GM11168 (cell line): ENCODE data around the gene MYLK4.

ENCODE experiments used
- in situ Hi-C: fragments of 300-500 bp; cut with MboI; formaldehyde crosslinking; loops from one replicate; pipeline ENCODE4 v1.12.0; 2022; ENCODE audit warnings: low sequenced_read_pairs; ENCODE audit not compliant: unreplicated experiment

The MYLK4 gene

GRCh38 chr6:2758980-2759379 is 8.3 kb upstream of the MYLK4 start:
- in situ Hi-C loops: no loop called here

DNA sequence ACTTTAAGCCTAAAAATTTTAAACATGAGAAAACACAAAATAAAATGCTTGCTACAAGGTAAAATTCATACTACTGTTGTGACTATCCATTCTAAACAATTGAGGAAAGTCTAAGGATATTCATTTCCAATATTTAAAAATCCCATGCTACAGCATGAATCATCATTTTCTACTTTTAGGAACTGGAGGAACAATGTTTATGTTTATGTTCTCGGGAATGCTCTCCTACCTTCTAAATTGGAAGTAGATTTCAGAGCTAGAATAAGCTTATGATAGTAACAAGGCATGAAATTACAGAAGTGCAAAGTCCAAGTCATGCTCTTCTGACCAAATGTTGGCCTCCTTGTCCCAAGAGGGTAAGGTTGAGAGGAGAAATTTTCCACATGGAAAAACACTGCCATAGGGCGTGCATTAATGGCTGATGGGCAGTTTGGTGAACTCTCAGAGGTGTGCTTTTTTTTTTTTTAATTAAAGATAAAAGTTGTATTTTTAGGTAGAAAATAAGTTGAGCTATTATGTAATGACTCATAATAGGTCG is 6.0 kb upstream of the MYLK4 start:
- in situ Hi-C loops: no loop called here

GRCh38 chr6:2756241-2756640 is 5.5 kb upstream of the MYLK4 start:
- in situ Hi-C loops: no loop called here

GRCh38 chr6:2755456-2755855 is 4.7 kb upstream of the MYLK4 start:
- in situ Hi-C loops: no loop called here

DNA sequence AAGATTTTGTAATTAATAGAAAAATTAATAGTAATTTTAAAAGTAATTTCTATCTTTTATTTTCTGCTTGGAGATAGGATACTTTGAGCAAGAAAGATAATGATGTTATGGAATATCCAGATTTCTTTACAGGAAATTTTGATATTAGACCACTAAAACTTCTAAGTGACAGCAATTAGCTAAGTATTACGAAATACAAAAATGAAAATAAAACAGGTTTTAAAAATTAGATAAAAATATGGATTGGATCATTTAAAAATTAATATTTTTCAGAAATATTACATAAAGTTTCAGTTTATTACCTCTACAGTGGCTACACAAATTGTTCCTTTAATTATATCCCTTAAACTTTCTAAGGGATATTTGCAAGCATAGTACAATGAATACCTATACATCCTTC is 4.2 kb upstream of the MYLK4 start:
- in situ Hi-C loops: no loop called here

- in situ Hi-C loops: no loop called here
Measured at GRCh38 chr6:2754393-2754792, 3.7 kb upstream of the MYLK4 start.

DNA sequence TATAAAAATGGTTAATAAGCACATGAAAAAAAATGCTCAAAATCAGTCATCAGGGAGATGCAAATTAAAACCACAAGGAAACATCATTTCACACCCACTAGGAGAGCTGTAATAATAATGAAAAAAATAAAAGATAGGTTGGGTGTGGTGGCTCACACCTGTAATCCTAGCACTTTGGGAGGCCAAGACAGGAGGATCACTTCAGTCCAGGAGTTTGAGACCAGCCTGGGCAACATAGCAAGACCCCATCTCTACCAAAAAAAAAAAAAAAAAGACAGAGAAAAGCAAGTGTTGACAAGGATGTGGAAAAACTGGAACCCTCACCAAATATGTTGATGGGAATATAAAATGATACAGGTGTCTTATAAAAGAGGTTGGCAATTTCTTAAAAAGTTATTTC is 3.0 kb upstream of the MYLK4 start:
- in situ Hi-C loops: no loop called here

DNA sequence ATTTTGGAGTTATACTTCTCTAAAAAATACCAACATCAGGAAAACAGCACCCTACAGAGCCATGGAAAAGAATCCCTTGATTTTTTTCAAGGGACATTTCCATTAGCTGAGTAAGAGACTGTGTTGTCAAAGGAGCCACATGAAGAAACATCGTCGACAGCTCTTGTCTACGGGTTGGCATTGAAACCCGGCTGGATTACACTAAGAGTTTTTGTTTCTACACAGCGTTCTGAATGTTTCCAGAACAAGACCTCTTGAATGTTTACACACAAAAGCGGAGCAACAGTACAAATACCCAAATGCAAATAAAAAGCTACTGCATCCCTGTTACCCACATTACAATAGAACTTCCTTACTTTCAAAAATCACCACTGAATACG is 2.4 kb upstream of the MYLK4 start:
- in situ Hi-C loops: no loop called here

- in situ Hi-C loops: no loop called here
Measured at GRCh38 chr6:2752477-2753109, 1.9 kb upstream of the MYLK4 start.

DNA sequence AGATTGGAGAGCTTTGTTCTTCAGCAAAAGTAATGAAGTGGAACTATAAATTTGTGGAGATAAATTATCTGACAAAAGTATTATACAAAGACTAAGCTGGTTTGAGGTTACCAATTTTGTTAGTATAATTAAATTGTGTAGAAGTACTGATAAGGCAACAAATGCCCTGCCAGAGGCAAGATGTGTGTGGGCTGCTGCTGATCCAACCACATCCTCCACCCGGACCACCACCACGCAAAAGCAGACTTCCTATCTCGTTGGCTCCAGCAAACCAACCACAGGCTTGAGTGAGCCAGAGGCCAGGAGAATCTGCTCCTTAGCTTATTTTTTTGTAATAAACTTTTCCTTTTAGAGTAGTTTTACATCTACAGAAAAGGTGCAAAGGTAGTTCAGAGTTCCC is 1.1 kb upstream of the MYLK4 start:
- in situ Hi-C loops: no loop called here

GRCh38 chr6:2749969-2750600 is 637 bp downstream of the MYLK4 start:
- in situ Hi-C loops: no loop called here

DNA sequence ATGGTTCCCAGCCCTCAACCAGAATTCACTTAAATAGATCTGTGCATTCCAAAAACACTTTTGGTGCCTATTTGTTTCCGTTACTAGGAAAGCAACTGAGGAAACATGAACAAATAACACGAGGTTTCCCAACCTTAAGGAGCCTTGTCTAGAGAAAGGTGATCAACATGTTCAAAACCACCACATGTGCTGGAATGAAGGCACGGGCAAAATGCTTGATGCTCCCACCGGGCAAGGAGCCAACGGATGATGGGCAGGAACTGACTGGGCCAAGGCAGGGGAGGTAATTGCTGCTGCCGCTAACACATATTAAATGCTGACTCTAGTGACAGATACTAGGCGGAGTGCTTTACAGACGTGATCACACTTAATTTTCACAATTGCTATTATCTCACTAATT is 2.5 kb downstream of the MYLK4 start:
- in situ Hi-C loops: no loop called here

DNA sequence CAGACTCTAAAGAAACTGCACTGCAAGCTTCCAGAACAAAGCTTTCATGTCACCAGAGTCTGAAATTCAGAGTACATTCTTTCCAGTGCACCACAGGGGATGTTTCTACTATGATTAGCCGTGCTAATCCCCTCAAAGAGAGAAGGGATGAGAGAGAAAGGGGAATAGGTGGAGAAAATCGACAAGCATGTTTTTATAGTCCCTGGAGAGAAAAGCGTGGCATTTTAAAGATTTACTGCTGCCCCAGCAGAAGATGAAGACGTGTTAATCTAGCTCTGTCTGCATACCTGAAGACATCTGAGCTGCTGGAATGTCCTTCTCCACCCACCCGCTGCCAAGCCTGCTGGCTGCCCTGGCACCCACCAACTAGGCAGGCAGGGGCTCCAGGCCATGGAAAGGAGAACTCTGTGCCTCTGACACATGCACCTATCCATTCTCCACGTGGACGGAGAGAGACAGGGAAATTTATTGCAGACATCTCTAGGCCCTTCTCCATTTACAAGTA is 4.1 kb downstream of the MYLK4 start:
- in situ Hi-C loops: no loop called here

DNA sequence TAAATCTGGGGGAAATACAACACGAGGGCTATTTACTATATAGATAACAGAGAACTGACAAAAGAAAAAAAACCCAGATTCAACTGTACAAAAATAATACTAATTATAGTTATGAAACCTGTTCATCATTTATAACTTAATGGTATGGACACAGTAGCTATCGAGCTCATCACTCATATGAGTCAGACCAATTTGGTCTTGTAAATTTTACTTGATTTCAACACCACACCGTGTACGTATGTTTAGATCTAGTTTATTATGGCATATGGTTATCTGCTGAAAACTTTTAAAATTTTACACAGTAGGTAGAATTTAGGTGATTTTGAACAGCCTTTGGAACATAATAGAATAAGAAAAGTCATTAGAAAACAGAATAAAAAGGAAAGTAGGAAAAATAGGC is 5.5 kb downstream of the MYLK4 start:
- in situ Hi-C loops: no loop called here

DNA sequence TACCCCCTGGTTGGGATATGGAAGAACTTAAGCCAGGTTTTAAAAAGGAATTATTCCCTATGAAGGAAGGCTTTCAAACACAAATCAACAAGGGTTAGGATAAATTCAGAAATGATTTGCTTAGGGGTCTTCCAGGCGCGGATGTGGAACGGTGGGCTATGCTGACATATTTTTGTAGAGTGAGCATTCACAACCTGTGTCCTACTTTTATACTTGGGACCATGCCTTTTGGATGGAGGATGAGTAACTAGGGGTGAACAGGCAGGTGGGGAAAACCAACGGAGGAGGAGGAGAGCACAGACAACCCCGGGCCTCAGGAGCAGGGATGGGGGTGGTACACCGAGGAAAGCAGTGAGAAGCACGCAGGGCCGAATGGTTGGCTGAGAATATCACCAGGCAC is 5.9 kb downstream of the MYLK4 start:
- in situ Hi-C loops: no loop called here

GRCh38 chr6:2744209-2744771 is 6.4 kb downstream of the MYLK4 start:
- in situ Hi-C loops: no loop called here

DNA sequence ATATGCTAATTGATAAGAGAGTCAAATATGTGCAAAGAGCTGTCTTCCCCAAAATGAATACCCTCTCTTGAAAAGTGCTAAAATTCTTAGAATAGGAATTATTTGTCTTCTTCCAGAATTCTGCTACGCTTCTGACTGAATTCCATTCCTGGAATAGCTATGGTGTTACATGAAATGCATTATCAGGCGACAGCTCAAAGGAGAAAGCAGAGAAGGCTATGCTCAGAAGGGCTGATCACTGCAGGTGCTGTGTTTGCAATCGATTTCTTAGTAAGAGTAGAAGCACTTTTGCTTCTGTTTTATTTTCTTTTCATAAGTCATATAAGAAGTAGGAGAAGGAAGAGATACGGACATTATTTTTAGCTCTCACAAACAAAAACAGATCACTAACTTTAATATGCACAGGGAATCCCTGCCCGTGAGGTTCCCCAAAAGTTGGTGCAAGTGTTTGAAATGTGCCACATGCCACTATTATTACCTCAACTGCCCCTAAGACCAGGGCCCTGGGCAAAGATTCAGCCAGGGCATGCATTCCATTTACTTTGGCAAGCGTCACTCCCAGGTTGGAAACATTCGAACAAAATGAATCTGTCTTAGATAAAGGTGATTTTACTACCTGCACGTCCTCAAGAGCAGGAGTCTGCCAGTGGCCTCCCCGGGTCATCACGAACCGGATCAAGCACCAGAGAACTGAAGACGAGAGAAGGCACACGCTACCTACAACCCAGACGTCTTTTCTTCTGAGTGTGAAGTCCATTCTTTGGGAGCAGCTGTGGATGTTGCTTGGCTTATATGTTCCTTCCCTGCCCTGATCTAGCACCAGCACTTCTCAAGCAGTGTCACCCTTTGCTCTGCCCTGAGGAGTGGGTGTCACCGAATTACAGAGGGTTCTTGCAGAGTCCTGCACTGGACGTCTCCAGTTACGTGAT is 7.2 kb downstream of the MYLK4 start:
- in situ Hi-C loops: no loop called here

- in situ Hi-C loops: no loop called here
Measured at GRCh38 chr6:2741756-2742155, 9.0 kb downstream of the MYLK4 start.

DNA sequence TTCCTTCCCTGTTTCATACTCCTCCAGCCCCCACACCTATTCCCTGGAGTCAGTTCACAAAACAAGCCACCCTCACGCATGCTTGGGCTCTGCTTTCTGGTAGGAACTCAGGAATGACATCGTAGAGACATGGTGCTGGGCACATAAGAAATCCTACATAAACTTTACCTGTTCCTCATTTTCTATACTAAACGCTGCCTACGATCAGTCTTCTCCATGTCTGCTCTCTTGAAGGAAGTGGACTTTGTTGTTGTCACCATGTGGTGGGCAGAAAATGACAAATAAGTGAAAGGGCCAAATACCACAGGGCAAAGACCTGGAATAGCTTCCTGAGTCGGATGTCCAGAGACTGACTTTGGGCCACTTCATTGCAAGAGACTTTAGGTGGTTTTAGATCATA is 10.1 kb downstream of the MYLK4 start:
- in situ Hi-C loops: no loop called here

GRCh38 chr6:2739335-2739734 is 11.4 kb downstream of the MYLK4 start:
- in situ Hi-C loops: no loop called here
